Stimulated activated CD4-positive, alpha-beta T cell treated with anti-CD3 and anti-CD28 coated beads, Interleukin-1b, Interleukin-23, amount 100 ng/mL, for 24 hours (primary cell): ENCODE data around the gene FANCC.

Experiments used
- DNase-seq, 4 experiments: peaks; one replicate each; pipeline ENCODE4 v3.0.0-alpha.2; 2020; ENCODE audit warnings: low read depth in 4 of 4, low spot score in 1 of 4

FANCC gene

GRCh38 chr9:95193480-95193879, 124.0 kb downstream of the FANCC start:
- no peak for DNase-seq

DNA sequence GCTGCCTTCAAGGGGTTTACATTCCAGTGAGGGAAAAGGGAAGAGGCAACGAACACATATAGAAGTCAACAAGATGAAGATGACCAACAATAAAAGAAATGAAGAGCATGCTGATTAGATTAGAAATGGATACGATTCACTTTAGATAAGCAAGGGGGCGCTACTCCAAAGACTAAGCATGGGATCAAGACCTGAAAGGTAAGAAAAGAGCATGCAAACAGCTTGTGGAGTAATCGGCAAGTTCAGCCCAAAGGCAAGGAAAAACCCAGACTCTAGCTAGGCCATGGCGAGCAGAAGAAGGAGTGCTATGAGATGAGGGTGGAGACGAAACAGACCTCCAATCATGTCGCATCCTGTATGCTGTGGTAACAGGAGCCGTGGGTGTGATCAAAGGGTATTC, 124.4 kb downstream of the FANCC start:
- no peak for DNase-seq

DNA sequence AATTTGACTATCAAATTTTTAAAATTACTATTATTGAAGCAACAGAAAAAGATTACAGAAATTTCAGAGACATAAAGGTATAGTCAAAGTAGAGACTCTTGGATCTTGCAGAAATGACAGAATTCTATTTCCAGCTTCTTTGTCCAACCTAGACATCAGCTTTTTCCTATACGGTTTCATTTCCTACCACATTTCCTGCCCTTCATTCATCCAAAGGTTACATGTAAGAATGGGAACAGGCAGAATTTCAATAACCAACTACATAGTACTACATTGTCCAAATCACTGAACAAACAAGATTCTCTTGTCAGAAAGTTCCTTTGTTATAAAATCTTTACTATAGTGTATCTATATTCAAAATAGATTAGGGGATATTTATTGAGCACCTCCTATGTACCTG, 124.9 kb downstream of the FANCC start:
- no peak for DNase-seq

- no peak for DNase-seq
Observed at GRCh38 chr9:95190413-95190812, 127.1 kb downstream of the FANCC start.

DNA sequence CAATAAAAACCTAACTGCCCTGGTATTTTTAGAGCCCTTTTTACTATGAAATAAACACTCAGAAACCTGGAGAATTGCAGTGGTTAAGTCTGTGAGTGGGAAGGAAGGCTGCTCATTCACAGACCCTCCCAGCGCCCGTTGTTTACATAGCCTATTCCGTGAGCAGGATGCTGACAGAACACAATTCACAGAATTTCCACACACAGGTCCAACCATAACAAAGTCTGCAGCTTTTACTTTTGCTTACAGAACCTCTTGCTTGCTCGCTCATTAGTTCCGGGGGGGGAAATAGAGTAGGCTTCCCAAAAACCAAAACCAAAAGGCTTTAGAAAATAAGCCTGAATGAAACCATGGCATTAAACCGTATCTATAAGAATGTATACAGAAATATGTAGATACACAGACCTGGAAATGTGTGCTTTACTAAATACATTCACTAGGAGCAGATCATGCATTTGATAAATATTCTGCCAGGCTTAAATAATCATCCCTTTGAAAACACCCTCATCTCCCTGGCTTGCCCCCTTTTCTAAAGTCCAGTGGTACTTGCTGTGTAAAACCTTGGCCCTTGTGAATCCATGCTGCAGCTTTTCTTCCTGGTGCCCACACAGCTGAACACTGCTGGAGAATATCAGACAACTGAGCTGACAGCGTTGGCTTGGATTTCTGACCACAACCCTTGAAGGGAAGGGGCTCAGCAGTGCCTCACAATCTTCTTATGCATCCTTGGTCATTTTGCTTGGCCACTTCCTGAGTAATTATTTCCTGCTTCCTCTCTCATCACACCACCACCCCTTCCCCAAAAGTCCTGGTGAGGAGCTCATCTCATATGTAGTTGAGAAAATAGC, 128.0 kb downstream of the FANCC start:
- no peak for DNase-seq

GRCh38 chr9:95188459-95188858, 129.1 kb downstream of the FANCC start:
- no peak for DNase-seq

DNA sequence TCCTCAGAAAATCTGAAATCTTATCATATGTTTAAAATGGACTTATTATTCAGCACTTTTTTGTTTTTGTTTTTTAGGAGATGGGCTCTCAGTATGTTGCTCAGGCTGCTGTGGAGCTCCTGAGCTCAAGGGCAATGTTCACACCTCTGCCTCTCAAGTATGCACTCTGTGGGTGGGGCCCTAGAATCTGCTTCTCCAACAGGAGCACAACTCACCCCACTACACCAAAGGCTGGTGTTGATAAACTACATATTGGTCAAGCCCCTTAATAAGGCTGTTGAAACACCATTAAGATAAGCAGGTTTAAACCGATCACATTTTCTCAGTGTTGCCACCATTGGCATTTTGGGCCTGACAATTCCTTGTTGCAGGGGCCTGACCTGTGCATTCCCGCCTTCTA, 131.6 kb downstream of the FANCC start:
- DNase-seq = no peak

DNA sequence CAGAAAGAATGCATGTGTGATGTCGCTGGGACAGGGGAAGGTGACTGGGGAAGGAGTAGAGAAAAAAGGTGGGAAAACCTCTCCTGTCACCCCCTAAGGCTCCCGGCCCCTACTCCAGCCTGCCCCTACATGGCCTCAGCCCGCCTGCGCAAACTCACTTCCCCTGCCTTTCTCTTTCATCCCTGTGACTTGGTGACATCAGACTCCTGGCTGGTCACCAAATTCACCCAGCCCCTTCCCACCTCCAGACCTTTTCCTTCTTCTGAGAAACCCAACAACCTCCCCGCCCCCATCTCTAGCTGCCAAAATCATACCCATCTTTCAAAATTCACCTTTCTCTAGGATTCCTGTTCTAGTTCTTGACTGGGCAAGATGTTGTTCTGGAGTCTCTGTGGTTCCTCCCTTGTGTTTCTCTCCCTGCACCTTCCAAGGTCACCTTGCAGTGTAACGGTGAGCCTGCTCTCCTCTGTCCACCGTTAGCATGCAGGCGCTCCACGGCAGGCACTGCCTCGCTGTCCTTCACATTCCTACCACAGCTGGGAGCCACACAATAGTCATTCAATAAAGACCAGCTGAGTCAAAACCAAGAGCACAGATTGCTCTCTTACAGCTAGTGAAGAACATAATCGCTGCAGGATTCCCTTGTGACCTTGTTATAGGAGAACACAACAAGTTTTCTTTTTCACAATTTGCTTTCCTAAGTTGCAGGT, 134.5 kb downstream of the FANCC start:
- no peak for DNase-seq

- DNase-seq = no peak
Observed at GRCh38 chr9:95181835-95182234, 135.7 kb downstream of the FANCC start.

DNA sequence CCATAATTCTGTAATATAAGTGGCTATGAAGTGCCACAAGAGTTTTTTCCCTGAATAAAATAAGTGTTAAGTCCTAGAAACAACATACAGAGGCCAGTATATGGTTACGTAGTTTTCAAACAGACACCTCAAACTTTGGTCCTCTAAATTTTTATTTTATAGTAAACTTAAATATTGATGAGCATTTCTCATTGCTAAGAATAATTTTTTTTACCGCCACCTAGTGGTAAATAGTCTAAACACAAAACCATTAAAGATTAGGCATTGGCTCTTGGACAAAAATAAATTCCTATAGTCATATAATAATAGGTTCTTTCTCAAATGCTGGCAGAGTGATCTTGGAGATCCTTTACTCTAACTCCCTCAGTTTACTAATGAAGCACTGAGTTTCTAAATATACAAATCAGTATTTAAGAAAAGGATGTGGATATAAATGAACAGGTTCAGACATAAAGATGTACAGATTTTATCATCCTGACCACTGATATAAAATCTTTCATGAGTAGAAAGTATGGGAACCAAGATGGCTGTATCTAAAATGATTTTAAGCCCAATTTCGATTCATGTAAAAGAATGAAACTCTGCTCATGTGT, 136.2 kb downstream of the FANCC start:
- no peak for DNase-seq

- no peak for DNase-seq
Observed at GRCh38 chr9:95177617-95178016, 139.9 kb downstream of the FANCC start.

DNA sequence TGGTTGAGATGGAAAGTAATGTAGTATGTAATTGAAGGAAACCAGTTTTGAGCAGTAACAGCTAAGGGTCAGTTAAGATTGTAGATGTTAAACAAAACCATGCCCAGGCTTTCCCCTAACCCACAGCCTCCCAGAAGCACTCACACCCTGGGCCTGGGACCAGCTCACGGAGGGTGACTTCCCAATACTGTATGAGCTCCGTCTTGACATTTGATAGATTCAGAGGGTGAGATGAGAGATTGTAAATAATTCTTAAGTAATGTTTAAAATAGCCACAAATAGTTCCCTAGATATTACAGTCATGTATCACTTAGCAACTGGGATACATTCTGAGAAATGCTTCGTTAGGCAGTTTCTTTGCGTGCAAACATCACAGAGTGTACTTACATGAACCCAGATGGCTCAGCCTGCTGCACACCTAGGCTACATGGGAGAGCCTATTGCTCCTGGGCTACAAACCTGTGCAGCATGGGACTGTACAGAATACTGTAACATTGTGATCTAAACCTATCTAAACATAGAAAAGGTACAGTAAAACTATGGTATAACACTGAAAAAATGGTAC, 140.7 kb downstream of the FANCC start:
- no peak for DNase-seq

GRCh38 chr9:95175523-95175922, 142.0 kb downstream of the FANCC start:
- no peak for DNase-seq

DNA sequence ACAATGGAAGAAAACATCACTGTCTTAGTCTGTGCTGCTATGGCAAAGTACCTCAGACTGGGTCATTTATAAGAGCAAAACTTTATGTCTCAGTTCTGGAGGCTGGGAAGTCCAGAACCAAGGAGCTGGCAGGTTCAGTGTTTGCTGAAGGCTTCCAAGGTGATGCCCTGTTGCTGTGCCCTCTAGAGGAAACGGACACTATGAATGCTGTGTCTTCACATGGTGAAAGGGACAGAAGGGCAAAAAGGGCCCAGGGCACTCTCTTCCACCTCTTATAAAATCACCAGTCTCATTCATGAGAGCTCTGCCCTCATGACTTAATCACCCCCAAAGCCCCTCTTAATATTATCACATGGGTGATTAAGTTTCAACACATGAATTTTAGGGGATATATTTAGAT, 143.5 kb downstream of the FANCC start:
- DNase-seq = no peak

- no peak for DNase-seq
Observed at GRCh38 chr9:95171596-95171995, 145.9 kb downstream of the FANCC start.

DNA sequence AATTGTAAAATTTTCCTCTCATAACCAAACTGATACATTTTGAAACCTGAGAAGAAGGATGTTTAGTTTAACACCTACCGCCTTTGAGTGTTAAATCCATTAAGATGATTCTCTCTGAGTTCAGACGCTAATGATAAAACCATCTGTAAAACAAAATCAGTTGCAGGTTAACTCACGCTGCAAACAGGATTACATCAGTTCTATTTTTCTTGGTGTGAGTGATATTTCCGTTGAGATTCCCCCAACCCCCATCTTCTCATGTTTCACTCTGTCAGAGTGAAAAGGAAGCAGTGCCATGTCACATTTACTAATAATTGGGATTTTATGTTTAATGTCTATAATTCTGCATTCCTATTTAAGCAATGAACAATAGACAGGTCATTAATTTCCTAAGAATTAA, 146.5 kb downstream of the FANCC start:
- DNase-seq = no peak

DNA sequence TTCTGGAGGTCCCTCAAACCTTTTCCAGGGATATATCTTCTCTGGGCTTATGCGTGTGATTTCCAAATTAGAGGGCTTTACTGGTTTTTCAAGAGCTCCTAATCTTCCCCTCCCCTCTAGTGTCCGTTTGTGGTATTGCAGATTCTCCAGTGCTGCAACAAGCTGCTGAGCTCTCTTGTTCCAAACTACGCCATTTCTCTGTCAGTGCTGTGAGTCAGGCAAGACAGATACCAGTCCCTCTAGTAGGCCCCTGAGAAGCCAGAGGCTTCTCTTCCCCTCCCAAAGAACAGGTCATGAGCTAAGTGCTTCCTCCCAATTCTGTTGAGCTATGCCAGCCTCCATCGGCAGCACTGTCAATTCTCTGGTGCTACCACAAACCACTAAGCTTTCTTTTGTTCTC, 149.5 kb downstream of the FANCC start:
- peak; percentile 19 to 54 (median 48) for DNase-seq

GRCh38 chr9:95165004-95165403, 152.5 kb downstream of the FANCC start:
- no peak for DNase-seq

GRCh38 chr9:95157481-95158151, 159.9 kb downstream of the FANCC start:
- no peak for DNase-seq

- DNase-seq = no peak
Observed at GRCh38 chr9:95156074-95156473, 161.4 kb downstream of the FANCC start.

- DNase-seq = no peak
Observed at GRCh38 chr9:95155220-95155619, 162.3 kb downstream of the FANCC start.
